SK-N-SH treated with all-trans-retinoic acid at 6 μM for 48 hours (cell line): Measurements from ENCODE around the gene SARDH.

Source experiments
- ATAC-seq: fragments of 200-7000 bp; cut with Tn5 transposase; 3 replicates; pipeline ENCODE4 v1.9.1; 2020; ENCODE audit warnings: mild to moderate bottlenecking, moderate library complexity
- CSDC2 ChIP-seq: fragments of 250-450 bp; sonication (Bioruptor Pico); IDR thresholded peaks from 2 replicates; pipeline ENCODE4 v1.5.0; 2020; ENCODE audit warnings: mild to moderate bottlenecking, moderate library complexity
- ESRRG ChIP-seq: fragments of 250-450 bp; sonication (Bioruptor Pico); IDR thresholded peaks from 2 replicates; pipeline ENCODE4 v1.6.1; 2021; ENCODE audit warnings: mild to moderate bottlenecking
- GLIS3 ChIP-seq: fragments of 250-450 bp; sonication (Bioruptor Pico); IDR thresholded peaks from 2 replicates; pipeline ENCODE4 v1.5.0; 2020; ENCODE audit warnings: mild to moderate bottlenecking, moderate library complexity
- ISL1 ChIP-seq: fragments of 250-450 bp; sonication (Bioruptor Pico); IDR thresholded peaks from 2 replicates; pipeline ENCODE4 v2.1.2; 2022; ENCODE audit warnings: mild to moderate bottlenecking, moderate library complexity
- OSR1 ChIP-seq: fragments of 250-450 bp; sonication (Bioruptor Pico); IDR thresholded peaks from 2 replicates; pipeline ENCODE4 v1.8.0; 2022; ENCODE audit warnings: moderate library complexity, mild to moderate bottlenecking, inconsistent platforms
- POU6F1 ChIP-seq: fragments of 250-450 bp; sonication (Bioruptor Pico); IDR thresholded peaks from 2 replicates; pipeline ENCODE4 v1.8.0; 2021; ENCODE audit warnings: low read depth, mild to moderate bottlenecking, moderate library complexity, borderline replicate concordance
- PPARA ChIP-seq: fragments of 250-450 bp; sonication (Bioruptor Pico); IDR thresholded peaks from 2 replicates; pipeline ENCODE4 v1.5.0; 2020; ENCODE audit warnings: mild to moderate bottlenecking, borderline replicate concordance
- RARB ChIP-seq: fragments of 250-450 bp; sonication (Bioruptor Pico); IDR thresholded peaks from 2 replicates; pipeline ENCODE4 v1.8.0; 2021; ENCODE audit warnings: mild to moderate bottlenecking, moderate library complexity
- SNAI2 ChIP-seq: fragments of 250-450 bp; sonication (Bioruptor Pico); IDR thresholded peaks from 2 replicates; pipeline ENCODE4 v1.5.0; 2020; ENCODE audit warnings: mild to moderate bottlenecking, moderate library complexity
- TCF4 ChIP-seq: fragments of 250-450 bp; sonication (Bioruptor Pico); IDR thresholded peaks from 2 replicates; pipeline ENCODE4 v1.8.0; 2021; ENCODE audit warnings: mild to moderate bottlenecking, moderate library complexity, borderline replicate concordance
- TOX ChIP-seq: fragments of 250-450 bp; sonication (Bioruptor Pico); IDR thresholded peaks from 2 replicates; pipeline ENCODE4 v1.8.0; 2021; ENCODE audit warnings: mild to moderate bottlenecking, moderate library complexity, borderline replicate concordance
- ZC3H10 ChIP-seq: fragments of 250-450 bp; sonication (Bioruptor Pico); IDR thresholded peaks from 2 replicates; pipeline ENCODE4 v1.5.1; 2021; ENCODE audit warnings: mild to moderate bottlenecking, moderate library complexity
- ZFP3 ChIP-seq: fragments of 250-450 bp; sonication (Bioruptor Pico); IDR thresholded peaks from 2 replicates; pipeline ENCODE4 v1.5.0; 2020; ENCODE audit warnings: mild to moderate bottlenecking, moderate library complexity
- ZFP30 ChIP-seq: fragments of 450-650 bp; formaldehyde crosslinking; IDR thresholded peaks from 2 replicates; pipeline ENCODE4 v1.5.0; 2022; ENCODE audit warnings: mild to moderate bottlenecking, moderate library complexity
- TF ChIP-seq, protein P1 (sequence below): fragments of 250-450 bp; sonication (Bioruptor Pico); IDR thresholded peaks from 2 replicates; pipeline ENCODE4 v1.5.0; 2020; ENCODE audit warnings: mild to moderate bottlenecking, moderate library complexity
- TF ChIP-seq, protein P2 (sequence below): fragments of 250-450 bp; sonication (Bioruptor Pico); IDR thresholded peaks from 2 replicates; pipeline ENCODE4 v1.8.0; 2020; ENCODE audit warnings: mild to moderate bottlenecking, moderate library complexity, borderline replicate concordance
- TF ChIP-seq, protein P3 (sequence below): fragments of 250-450 bp; sonication (Bioruptor Pico); IDR thresholded peaks from 2 replicates; pipeline ENCODE4 v1.5.1; 2020; ENCODE audit warnings: low read depth, mild to moderate bottlenecking, moderate library complexity

SARDH gene

DNA sequence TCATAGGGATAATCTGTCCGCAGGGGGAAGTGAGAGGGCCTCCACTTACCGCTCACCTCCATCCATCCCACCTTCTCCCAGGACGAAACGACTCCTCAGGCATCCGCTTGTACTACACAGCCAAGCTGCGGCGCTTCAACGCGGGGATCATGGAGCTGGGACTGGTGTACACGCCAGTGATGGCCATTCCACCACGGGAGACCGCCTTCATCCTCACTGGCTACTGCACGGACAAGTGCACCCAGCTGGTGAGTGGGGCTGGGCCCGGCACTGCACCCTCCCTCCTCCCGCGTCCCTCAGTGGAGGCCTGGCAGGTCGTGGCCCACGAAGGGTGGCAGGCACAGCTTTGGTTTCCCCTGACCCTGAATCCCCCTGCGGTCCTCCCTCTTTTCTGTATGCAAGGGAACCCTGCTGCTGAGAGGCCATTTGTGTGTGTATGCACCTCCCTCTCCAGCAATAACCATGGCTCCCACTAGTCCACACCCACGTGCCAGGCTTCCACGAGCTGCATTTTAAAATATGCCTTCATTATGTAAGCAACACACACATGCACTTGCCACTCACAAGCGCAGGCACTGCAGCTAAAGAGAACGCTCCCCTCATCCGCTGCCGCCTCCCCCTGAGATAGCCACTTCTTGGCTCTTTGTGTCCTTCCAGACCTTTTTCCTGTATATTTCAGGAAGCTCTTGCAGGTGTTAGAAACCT is 90.2 kb downstream of the SARDH start (continued):
- no peak for TF ChIP-seq POU6F1 (CRISPR knock-in tag)

DNA sequence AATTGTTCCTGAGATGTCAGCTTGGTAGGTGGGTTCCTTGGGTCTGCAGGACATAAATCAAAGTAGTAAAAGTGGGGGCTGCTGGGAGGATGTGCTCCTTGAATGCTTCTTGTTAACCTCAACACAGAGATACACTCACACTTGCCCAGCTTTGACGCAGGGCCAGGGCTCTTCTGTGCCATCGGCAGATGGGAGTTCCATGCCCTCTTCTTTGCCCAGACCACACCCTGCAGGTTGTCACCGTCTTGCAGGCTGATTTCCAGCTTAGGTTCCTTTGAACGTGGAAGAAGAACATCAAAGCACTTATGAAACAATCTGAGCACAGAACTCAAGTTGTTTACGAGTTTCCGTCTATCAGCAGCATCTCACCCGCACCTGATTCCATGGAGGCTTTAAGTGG is 91.0 kb downstream of the SARDH start:
- no peak for ATAC-seq
- no peak for TF ChIP-seq ESRRG (CRISPR knock-in tag)
- no peak for TF ChIP-seq TOX (CRISPR knock-in tag)
- TF ChIP-seq POU6F1 (CRISPR knock-in tag) = no peak
- TF ChIP-seq GLIS3 = no peak
- TF ChIP-seq, protein P1, sequence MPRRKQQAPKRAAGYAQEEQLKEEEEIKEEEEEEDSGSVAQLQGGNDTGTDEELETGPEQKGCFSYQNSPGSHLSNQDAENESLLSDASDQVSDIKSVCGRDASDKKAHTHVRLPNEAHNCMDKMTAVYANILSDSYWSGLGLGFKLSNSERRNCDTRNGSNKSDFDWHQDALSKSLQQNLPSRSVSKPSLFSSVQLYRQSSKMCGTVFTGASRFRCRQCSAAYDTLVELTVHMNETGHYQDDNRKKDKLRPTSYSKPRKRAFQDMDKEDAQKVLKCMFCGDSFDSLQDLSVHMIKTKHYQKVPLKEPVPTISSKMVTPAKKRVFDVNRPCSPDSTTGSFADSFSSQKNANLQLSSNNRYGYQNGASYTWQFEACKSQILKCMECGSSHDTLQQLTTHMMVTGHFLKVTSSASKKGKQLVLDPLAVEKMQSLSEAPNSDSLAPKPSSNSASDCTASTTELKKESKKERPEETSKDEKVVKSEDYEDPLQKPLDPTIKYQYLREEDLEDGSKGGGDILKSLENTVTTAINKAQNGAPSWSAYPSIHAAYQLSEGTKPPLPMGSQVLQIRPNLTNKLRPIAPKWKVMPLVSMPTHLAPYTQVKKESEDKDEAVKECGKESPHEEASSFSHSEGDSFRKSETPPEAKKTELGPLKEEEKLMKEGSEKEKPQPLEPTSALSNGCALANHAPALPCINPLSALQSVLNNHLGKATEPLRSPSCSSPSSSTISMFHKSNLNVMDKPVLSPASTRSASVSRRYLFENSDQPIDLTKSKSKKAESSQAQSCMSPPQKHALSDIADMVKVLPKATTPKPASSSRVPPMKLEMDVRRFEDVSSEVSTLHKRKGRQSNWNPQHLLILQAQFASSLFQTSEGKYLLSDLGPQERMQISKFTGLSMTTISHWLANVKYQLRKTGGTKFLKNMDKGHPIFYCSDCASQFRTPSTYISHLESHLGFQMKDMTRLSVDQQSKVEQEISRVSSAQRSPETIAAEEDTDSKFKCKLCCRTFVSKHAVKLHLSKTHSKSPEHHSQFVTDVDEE = no peak
- TF ChIP-seq, protein P2, sequence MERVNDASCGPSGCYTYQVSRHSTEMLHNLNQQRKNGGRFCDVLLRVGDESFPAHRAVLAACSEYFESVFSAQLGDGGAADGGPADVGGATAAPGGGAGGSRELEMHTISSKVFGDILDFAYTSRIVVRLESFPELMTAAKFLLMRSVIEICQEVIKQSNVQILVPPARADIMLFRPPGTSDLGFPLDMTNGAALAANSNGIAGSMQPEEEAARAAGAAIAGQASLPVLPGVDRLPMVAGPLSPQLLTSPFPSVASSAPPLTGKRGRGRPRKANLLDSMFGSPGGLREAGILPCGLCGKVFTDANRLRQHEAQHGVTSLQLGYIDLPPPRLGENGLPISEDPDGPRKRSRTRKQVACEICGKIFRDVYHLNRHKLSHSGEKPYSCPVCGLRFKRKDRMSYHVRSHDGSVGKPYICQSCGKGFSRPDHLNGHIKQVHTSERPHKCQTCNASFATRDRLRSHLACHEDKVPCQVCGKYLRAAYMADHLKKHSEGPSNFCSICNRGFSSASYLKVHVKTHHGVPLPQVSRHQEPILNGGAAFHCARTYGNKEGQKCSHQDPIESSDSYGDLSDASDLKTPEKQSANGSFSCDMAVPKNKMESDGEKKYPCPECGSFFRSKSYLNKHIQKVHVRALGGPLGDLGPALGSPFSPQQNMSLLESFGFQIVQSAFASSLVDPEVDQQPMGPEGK (CRISPR knock-in tag) = no peak
- TF ChIP-seq RARB (CRISPR knock-in tag) = no peak

GRCh38 chr9:133645021-133645765 is 93.0 kb downstream of the SARDH start:
- TF ChIP-seq RARB (CRISPR knock-in tag) = no peak
- TF ChIP-seq PPARA (CRISPR knock-in tag) = no peak
- no peak for TF ChIP-seq OSR1 (CRISPR knock-in tag)
- TF ChIP-seq ZFP3 = no peak
- TF ChIP-seq ZC3H10 (CRISPR knock-in tag) = no peak
- no peak for TF ChIP-seq CSDC2 (CRISPR knock-in tag)
- TF ChIP-seq, protein P1 = no peak
- no peak for TF ChIP-seq GLIS3
- TF ChIP-seq ISL1 (CRISPR knock-in tag) = no peak
- TF ChIP-seq TCF4 (CRISPR knock-in tag) = no peak
- TF ChIP-seq, protein P3, sequence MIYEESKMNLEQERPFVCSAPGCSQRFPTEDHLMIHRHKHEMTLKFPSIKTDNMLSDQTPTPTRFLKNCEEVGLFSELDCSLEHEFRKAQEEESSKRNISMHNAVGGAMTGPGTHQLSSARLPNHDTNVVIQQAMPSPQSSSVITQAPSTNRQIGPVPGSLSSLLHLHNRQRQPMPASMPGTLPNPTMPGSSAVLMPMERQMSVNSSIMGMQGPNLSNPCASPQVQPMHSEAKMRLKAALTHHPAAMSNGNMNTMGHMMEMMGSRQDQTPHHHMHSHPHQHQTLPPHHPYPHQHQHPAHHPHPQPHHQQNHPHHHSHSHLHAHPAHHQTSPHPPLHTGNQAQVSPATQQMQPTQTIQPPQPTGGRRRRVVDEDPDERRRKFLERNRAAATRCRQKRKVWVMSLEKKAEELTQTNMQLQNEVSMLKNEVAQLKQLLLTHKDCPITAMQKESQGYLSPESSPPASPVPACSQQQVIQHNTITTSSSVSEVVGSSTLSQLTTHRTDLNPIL (CRISPR knock-in tag) = no peak
- TF ChIP-seq SNAI2 (CRISPR knock-in tag) = no peak
- no peak for TF ChIP-seq ESRRG (CRISPR knock-in tag)
- TF ChIP-seq ZFP30 (CRISPR knock-in tag) = no peak
- no peak for ATAC-seq
